ENCODE results near the gene LIME1.
"Not testable (repeated sequence)": the region's sequence is repeated elsewhere in the genome, so short reads cannot be mapped to it uniquely, and the experiment has no call there.

Gene LIME1

DNA sequence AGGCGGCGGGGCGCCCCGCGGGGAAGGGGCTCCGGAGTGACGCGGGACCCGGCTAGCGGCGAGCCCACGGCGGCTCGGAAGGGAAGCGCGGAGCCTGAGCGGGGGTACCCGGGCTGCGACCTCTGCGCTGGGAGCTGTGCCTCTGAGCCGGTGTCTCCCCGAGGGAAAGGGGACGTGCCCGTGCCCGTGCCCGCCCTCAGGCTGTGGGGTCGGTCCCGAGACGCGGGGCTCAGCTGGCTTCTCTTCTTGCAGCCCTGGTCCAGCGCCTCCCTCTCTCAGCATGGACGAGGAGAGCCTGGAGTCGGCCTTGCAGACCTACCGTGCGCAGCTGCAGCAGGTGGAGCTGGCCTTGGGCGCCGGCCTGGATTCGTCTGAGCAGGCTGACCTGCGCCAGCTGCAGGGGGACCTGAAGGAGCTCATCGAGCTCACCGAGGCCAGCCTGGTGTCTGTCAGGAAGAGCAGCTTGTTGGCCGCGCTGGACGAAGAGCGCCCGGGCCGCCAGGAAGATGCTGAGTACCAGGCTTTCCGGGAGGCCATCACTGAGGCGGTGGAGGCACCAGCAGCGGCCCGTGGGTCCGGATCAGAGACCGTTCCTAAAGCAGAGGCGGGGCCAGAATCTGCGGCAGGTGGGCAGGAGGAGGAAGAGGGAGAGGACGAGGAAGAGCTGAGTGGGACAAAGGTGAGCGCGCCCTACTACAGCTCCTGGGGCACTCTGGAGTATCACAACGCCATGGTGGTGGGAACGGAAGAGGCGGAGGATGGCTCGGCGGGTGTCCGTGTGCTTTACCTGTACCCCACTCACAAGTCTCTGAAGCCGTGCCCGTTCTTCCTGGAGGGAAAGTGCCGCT is 27.9 kb upstream of the LIME1 start:
- DNase-seq = no peak

DNA sequence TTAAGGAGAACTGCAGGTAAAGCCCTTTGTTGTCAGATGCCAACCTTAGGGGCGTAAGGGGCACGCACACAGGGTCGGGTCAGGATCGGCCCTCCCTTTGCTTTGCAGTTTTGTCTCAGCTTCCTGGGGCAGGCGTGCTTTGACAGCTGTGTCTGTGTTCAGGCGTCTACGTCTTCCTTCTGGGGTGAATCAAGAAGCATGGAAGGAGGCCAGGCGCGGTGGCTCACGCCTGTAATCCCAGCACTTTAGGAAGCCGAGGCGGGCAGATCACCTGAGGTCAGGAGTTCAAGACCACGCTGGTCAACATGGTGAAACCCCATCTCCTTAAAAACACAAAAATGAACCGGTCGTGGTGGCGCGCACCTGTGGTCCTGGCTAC is 27.3 kb upstream of the LIME1 start:
- no peak for DNase-seq

DNA sequence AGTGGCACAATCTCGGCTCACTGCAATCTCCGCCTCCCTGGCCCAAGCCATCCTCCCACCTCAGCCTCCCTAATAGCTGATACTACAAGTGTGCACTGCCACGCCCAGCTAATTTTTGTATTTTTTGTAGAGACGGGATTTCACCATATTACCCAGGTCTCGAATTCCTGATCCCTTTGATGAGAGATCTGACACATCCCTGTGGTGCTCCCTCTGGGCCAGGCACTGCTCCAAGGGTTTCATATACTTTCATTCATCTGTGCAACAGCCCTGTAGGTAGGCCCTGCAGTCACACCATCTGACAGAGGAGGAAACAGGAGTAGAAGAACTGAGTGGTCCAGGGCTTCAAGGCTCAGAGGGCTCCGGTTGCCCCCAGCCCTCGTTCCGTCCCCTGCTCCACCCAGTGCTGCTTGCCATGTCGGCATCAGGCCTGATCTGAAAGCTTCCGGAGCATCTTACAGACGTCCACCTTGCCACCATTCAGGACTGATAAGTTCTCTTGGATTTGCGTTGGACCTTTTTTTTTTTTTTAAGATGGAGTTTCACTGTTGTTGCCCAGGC is 25.3 kb upstream of the LIME1 start:
- no peak for DNase-seq

DNA sequence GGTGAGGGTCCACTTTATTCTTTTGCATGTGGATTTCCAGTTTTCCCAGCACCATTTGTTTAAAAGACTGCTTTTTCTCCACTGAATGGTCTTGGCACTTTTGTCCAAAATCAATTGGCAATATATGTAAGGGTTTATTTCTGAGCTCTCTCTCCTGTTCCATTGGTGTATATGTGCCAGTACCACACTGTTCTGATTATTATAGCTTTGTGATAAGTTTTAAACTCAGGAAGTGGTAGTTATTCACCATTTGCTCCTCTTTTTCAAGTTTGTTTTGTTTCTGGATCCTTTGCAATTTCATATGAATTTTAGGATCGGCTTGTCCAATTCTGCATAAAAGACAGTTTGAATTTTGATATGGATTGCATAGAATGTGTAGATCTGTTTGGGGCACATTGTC is 24.3 kb upstream of the LIME1 start:
- no peak for DNase-seq

DNA sequence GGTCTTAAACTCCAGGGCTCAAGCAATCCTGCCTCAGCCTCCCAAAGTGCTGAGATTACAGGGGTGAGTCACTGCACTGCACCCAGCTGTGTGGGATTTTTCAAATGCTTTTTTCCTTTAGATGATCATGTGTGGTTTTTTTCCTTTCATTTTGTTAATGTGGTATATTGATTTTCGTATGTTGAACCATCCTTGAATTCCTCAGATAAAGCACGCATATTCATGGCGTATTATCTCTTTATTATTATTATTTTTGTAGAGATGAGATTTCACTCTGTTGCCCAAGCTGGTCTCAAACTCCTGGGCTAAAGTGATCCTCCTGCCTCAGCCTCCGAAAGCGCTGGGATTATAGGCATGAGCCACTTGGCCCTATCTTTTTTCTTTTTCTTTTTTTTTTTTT is 21.6 kb upstream of the LIME1 start:
- no peak for DNase-seq

DNA sequence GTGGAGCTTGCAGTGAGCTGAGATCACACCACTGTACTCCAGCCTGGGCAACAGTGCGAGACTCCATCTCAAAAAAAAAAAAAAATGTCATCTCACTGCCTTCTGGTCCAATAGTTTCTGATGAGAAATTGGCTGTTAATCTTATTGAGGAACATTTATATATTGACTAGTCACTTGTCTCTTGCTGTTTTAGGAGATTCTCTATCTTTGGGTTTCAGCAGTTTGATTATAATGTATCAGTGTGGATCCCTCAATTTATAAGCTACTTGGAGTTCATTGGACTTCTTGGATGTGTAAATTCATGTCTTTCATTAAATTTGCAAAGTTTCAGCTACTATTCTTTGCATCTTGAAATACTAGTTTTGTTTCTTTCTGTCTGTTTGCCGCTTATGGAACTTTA is 17.5 kb upstream of the LIME1 start:
- DNase-seq = no peak

DNA sequence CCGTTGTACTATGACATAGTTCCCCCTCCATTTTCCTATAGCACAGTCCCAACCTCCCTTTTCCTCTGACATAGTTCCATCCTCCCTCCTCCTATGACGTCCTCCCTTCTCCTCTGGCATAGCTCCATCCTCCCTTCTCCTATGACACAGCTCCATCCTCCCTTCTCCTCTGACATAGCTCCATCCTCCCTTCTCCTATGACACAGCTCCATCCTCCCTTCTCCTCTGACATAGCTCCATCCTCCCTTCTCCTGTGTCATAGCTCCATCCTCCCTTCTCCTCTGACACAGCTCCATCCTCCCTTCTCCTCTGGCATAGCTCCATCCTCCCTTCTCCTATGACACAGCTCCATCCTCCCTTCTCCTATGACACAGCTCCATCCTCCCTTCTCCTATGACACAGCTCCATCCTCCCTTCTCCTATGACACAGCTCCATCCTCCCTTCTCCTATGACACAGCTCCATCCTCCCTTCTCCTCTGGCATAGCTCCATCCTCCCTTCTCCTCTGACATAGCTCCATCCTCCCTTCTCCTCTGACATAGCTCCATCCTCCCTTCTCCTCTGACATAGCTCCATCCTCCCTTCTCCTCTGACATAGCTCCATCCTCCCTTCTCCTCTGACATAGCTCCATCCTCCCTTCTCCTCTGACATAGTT is 13.4 kb upstream of the LIME1 start:
- not testable (repeated sequence) for DNase-seq

DNA sequence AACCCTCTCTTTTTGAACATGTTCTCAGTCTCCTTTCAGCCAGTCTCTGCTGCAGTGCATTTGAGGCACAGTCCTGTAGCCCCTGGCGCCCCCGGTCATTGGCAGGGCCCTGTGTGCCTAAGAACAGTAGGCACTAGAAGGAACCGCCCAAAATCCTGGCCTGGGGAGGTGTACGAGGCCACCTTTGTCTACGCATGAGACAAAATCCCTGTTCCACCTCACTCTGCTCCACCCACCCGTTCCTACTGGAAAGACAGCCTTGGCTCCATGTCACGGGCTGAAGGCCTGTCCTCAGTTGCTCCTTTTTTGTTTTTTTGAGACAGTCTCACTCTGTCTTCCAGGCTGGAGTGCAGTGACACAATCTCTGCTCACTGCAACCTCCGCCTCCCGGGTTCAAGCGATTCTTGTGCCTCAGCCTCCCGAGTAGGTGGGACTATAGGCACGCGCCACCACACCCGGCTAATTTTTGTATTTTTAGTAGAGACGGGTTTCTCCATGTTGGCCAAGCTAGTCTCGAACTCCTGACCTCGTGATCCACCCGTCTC is 6.2 kb upstream of the LIME1 start:
- not testable (repeated sequence) for DNase-seq

DNA sequence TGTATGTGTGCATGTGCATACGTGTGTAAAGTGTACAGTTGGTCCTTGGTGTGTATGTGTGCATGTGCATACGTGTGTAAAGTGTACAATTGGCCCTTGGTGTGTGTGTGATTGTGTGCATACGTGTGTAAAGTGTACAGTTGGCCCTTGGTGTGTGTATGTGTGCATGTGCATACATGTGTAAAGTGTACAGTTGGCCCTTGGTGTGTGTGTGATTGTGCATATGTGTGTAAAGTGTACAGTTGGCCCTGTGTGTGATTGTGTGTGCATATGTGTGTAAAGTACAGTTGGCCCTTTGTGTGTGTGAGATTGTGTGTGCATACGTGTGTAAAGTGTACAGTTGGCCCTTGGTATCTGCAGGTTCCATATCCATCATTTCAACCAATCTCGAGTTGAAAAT is 5.1 kb upstream of the LIME1 start:
- DNase-seq = no peak

DNA sequence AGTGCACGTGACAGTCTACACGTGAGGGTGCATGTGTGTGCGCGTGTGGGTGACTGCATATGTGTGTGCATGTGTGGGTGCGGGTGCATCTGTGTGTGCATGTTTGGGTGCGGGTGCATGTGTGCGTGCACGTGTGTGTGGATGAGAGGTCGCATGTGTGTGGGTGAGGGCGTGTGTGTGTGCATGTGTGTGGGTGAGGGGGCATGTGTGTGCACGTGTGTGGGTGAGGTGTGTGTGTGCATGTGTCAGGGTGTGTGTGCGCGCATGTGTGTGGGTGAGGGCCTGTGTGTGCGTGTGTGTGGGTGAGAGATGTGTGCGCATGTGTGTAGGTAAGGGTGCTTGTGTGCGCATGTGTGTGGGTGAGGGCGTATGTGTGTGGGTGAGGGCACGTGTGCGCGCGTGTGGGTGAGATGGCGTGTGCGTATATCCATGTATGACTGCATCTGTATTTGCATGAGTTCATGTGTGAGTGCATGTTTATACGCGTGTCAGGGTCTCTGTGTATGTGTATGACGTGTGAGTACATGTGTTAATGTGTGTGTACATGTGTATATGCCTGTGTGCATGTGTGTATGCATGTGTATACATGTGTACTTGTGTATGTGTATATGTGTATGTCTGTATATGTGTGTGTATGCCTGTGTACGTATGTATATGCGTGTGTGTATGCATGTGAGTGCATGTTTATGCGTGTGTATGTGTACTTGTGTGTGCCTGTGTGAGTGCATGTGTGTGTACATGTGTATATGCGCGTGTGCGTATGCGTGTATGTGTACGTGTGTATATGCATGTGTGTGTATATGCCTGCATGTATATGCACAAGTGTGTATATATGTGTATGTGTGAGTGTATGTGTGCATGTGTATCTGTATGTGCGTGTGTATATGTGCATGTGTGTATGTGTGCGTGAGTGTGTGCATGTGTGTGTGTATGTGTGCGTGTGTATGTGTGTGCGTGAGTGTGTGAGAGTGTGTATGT is 4.1 kb upstream of the LIME1 start:
- DNase-seq = no peak

DNA sequence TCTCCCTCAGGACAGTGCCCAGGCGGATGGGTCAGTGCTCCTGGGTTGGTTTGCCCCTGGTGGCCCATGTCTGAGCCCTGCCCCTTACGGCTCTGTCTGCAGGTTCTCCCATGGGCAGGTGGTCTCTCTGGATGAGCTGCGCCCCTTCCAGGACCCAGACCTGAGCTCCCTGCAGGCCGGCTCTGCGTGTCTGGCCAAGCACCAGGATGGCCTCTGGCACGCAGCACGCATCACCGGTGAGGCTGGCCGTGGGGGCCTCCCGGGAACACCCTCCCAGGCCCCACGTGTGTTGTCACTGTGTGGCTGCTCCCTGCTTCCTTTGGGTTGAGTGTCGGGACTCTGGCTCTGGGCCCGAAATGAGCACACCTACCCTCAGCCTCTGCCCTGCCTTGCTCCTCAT is 3.3 kb upstream of the LIME1 start:
- no peak for DNase-seq

DNA sequence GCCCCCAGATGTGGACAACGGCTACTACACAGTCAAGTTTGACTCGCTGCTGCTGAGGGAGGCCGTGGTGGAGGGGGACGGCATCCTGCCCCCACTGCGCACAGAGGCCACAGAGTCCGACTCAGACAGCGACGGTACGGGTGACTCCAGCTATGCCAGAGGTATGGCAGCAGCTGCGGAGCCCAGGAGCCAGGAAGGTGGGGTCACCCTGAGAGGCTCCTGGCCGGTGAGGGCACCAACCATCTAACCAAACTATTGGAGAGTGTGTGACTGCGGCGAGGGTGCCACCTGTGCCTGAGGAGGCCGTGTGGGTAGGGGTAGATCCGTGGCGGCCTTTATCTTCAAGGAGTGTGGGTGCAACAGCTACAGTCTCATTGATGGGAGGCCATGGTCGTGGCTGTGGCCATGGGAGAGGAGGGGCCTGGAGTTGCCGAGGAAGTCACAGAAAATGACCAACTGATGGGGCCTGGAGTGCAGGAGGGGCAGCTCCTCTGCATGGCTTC is 2.8 kb upstream of the LIME1 start:
- DNase-seq = no peak

DNA sequence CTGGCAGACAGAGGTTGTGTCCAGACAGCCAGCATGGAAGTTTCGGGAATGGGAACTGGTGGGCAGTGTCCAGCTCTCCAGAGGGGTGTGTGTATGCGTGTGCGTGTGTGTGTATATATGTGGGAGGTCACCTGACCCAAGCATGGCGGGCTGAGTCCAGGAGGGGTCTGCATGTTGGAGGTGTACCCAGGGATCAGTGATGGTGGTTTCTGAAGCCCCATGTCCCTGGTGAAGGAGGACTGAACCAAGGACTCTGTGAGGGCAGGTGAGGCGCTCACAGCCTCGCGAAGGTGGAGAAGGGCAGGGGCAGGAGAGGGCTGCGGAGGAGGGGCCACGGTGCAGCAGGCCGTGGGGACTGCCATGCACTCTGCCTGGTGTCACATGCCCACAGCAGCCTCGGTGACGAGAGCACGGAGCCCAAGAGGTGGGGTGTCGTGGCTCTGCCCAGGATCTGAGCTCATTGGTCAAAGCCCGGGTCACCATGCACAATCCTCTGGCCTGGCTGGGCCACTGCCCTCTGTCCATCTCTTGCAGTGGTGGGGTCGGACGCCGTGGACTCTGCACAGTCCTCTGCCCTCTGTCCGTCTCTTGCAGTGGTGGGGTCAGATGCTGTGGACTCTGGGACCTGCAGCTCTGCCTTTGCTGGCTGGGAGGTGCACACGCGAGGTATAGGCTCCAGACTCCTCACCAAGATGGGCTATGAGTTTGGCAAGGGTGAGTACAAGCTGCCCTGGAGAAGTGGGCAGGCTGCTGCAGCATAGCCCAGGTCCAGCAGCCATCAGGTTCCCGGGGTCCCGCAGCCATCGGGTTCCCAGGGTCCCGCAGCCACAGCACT is 2.1 kb upstream of the LIME1 start:
- no peak for DNase-seq

DNA sequence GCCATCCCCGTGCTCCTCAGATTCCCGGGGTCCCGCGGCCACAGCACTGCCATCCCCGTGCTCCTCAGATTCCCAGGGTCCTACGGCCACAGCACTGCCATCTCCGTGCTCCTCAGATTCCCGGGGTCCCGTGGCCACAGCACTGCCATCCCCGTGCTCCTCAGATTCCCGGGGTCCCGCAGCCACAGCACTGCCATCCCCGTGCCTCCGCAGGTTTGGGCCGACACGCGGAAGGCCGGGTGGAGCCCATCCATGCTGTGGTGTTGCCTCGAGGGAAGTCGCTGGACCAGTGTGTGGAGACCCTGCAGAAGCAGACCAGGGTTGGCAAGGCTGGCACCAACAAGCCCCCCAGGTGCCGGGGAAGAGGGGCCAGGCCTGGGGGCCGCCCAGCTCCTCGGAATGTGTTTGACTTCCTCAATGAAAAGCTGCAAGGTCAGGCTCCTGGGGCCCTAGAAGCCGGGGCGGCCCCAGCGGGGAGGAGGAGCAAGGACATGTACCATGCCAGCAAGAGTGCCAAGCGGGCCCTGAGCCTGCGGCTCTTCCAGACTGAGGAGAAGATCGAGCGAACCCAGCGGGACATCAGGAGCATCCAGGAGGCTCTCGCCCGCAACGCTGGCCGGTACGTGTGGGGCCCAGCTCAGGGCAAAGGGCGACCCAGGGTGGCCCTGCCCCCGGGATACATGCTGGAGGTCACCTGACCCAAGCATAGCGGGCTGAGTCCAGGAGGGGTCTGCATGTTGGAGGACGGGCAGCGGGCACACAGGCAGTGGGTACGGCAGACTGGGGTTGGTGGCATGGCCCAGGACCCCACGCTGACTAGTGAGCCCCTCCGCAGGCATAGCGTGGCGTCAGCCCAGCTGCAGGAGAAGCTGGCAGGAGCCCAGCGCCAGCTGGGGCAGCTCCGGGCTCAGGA is 1.3 kb upstream of the LIME1 start:
- no peak for DNase-seq

DNA sequence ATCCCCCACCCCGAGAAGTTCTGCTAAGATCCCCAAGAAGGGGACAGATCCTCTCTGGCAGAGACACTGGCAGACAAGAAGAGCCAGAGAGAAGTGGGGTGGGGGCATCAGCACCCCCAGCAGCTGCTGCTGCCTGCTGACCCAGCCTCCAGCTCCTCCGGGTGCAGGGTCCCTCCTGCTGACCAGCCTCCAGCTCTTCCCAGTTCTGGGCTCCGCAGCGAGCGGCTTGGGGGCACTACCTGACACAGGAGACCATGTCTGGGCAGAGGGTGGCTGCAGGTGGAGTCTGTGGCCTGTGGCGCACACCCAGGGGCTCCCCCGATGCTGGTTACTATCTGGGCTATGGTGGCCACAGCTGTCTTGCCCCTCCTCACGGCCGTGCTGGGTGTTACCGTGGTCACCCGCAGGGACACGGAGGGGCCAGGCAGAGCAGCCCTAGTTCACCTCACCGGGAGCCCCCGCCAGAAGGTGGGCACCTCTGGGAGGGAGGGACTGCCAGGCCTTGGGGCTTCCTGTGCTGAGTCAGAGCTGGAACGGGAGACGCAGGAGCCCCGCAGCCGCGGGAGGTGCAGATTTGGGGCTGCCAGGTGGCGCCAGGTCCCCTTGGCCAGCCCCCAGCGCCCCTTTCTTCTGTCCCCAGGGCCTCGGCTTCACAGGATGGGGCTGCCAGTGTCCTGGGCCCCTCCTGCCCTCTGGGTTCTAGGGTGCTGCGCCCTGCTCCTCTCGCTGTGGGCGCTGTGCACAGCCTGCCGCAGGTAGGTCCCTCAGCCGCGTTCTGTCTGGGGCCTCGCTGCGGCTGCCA is 630 bp downstream of the LIME1 start:
- no peak for DNase-seq

DNA sequence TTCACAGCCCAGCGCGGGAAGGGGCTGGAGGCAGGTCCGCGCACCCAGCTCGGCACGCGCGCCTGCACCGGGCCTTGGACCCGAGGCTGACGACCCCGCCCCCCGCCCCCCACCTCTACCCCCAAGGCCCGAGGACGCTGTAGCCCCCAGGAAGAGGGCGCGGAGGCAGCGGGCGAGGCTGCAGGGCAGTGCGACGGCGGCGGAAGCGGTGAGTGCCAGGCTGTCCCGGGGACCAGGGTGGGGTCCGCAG is 1.2 kb downstream of the LIME1 start:
- no peak for DNase-seq

DNA sequence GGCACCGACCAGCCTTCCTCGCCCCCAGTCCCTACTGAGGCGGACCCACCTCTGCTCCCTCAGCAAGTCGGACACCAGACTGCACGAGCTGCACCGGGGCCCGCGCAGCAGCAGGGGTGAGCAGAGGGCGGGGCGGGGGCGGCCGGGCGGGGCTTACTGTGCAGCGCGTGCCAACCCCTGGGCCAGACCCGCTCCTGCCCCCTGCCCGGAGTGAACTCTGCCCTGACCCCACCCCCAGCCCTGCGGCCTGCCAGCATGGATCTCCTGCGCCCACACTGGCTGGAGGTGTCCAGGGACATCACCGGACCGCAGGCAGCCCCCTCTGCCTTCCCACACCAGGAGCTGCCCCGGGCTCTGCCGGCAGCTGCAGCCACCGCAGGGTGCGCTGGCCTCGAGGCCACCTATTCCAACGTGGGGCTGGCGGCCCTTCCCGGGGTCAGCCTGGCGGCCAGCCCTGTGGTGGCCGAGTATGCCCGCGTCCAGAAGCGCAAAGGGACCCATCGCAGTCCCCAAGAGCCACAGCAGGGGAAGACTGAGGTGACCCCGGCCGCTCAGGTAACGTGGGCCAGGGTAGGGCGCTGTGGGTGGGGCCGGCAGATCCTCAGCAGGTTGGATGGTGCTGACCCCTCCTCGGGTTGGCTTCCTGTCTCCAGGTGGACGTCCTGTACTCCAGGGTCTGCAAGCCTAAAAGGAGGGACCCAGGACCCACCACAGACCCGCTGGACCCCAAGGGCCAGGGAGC is 1.7 kb downstream of the LIME1 start:
- DNase-seq = no peak

DNA sequence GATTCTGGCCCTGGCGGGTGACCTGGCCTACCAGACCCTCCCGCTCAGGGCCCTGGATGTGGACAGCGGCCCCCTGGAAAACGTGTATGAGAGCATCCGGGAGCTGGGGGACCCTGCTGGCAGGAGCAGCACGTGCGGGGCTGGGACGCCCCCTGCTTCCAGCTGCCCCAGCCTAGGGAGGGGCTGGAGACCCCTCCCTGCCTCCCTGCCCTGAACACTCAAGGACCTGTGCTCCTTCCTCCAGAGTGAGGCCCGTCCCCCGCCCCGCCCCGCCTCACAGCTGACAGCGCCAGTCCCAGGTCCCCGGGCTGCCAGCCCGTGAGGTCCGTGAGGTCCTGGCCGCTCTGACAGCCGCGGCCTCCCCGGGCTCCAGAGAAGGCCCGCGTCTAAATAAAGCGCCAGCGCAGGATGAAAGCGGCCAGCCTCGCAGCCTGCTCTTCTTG is 2.2 kb downstream of the LIME1 start:
- no peak for DNase-seq
